HEK293 (cell line): Measurements from ENCODE around the gene VASP.

Experiments
- KLF1 ChIP-seq: fragments of 450-650 bp; formaldehyde crosslinking; IDR thresholded peaks from 2 replicates; pipeline ENCODE4 v1.5.1; 2016; ENCODE audit warnings: missing biosample characterization, missing genetic modification characterization
- ZNF184 ChIP-seq: fragments of 450-650 bp; IDR thresholded peaks from 2 replicates; pipeline ENCODE4 v1.5.1; 2018; ENCODE audit warnings: missing biosample characterization, mild to moderate bottlenecking, missing genetic modification characterization
- ZNF704 ChIP-seq: fragments of 450-650 bp; formaldehyde crosslinking; IDR thresholded peaks from 2 replicates; pipeline ENCODE4 v1.5.1; 2016; ENCODE audit warnings: missing biosample characterization, missing genetic modification characterization

GRCh38 chr19:45512881-45513483, 5.7 kb downstream of the VASP start:
- TF ChIP-seq KLF1 (tag by site-specific recombination) = no peak
- TF ChIP-seq ZNF704 = no peak
- TF ChIP-seq ZNF184 (tag by site-specific recombination) = no peak
